C1 segment of cervical spinal cord (tissue), 14 donors: ENCODE results near the gene COPG2.
"Not testable (repeated sequence)": the region's sequence is repeated elsewhere in the genome, so short reads cannot be mapped to it uniquely, and the experiment has no call there.

Experiments
- DNase-seq, 14 donors: peaks; one replicate each; lab custom pipeline; 2025; lab: John Stamatoyannopoulos, UW

The COPG2 gene

GRCh38 chr7:130650611-130651120, 17.9 kb downstream of the COPG2 start:
- peak in 2 of 14 donors; percentile 8 to 92 for DNase-seq

DNA sequence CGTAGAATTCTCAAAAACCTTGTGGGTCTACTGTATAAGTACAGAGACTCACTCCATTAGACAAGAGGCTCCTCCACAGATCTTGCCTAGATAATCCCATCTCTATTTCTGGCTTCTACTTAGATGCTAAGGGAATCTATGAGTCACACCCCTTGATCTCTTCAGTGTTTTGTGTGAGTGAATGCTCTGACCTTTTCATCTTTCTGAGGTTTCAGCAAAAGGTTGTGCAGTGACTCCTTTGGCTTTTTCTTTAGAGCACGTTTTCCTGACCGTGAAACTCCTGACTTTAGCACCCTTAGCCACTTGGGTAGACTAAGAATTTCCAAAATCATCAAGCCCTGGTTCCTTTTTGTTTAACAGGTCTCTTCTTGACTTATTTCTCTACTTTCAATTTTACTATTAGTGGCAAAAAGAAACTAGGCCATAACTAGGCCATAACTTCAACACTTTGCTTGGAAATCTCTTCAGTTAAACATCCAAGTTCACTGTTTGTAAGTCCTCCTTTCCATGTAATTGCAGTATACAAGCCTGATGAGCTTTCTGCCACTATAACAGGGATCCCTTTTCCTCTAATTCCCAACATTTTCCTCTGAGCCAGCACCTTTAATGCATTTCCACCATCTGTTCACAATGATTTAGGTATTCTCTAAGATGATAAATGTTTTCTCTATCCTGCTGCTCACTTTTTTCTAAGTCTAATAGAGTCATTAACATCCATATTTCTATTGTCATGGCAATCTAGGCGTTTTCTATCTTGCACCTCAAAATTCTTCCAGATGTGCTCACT, 19.4 kb downstream of the COPG2 start:
- DNase-seq = peak in 1 of 14 donors; percentile 49

DNA sequence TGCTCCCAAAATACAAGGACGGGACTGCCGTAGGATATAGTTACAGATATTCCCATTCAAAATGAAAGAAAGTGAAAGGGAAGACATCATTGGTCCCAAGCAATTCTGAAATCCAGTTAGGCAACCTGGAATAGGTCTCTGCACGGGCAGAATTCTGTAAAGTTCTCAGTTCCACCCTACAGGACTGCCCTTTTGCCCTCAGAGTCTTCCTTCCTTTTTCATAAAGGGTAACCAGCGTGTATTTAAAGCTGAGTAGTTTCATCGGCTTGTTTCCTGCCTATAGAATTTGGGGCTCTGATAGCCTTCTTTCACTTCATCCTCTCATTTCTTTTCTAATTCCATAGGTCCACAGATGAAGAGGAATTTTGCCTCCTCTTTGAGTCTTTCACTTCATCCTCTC, 20.0 kb downstream of the COPG2 start:
- no peak for DNase-seq

- DNase-seq = no peak
Observed at GRCh38 chr7:130642383-130642782, 26.2 kb downstream of the COPG2 start.

DNA sequence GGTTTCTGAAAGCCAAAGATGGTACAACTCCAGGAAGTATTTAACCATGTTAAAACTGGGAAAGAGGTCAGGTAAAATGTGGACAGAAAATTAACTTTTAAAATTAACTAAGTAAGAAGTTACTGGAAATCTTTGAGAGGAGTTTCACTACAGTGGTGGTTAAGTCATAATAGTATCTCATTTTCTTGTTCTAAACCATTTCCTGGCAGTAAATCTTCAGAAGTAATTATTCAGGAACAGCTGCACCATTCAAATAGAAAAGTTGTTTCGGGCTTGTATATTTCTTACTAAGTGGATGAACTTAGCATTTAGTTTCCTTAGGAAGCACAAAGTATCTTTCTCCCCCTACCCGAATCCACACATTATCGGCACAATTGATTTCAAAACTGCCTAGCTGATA, 27.1 kb downstream of the COPG2 start:
- DNase-seq = no peak

DNA sequence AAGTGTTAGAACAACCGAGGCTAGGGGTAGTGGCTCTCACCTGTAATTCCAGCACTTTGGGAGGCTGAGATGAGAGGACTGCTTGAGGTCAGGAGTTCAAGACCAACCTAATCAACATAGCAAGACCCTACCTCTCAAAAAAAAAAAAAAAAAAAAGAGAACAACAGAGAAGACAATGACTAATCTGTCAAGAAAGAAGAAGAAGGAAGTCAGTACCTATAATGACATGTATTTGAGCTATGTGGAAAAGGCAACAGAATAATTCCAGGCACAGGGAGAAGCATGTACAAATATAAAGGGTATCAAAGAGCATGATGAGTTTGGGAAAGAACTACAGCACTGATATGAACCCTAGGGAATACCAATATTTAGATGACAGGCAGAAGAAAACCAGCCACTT, 27.5 kb downstream of the COPG2 start:
- no peak for DNase-seq

GRCh38 chr7:130639388-130639787, 29.2 kb downstream of the COPG2 start:
- DNase-seq = no peak

DNA sequence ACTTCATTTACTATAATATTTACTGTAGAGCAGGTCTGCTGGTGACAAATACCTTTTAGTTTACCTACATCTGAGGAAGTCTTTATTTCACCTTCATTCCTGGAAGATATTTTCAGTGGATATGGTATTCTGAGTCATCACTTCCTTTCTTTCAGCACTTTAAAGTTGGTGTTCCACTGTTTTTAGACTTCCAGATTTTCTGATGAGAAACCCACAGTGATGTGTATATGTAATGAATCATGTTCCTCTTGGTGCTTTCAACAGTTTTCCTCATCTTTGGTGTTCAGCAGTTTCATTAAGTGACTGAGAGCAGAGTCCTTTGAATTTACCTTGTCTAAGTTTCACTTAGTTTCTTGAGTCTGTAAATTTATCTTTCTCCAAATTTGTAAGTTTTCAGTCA, 36.4 kb downstream of the COPG2 start:
- DNase-seq = no peak

DNA sequence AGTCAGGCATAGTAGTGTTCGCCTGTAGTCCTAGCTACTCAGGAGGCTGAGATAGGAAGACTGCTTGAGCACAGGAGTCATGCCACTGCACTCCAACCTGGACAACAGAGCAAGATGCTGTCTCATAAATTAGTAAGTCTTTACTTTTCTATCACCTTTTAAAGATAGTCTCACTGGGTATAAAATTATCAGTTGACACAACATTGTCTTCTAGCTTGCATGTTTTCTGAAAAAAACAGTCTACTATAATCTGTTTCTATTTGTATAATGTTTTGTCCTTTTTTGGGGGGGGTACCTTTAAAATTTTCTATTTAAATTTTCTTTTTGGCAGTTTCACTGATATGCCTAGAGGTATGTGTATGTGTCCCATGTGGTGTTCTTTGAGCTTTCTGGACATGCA, 39.6 kb downstream of the COPG2 start:
- no peak for DNase-seq

DNA sequence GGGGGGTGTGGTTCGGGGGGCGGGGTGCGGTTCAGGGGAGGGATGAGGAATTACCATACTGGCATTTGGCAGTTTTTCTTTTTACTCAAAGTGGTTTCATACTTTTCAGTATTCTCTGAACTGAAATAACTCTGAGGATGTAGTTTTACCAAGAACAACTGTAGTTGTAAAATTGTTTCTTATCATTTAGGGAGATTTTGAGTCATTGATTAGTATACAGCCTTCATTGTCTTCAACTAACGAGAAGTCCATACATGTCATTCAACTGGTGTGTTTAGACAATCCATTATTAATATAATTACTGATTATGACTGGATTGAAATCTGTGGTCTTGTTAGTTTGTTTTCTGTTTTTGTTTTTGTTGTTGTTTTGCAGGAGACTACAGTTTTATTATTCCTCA, 40.8 kb downstream of the COPG2 start:
- DNase-seq = no peak

GRCh38 chr7:130622866-130623265, 45.7 kb downstream of the COPG2 start:
- DNase-seq = no peak

DNA sequence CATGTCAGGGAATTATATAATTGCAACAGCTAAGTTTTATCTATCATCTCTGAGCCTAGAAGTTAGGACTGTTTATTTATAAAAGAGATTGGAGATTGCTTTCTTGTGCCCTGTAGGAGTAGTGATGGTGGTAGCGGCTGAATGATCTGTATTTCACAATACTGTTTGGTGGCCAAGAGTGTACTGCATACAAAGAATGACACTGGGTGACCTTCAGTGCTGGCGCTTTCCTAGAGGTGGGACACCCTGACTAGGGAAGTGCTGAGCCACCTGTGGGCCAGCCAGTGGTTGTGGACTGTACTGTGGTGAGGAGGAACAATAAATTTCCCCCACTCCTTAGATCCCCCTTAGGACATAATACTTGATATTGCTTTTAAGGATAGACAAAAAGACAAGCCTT, 53.0 kb downstream of the COPG2 start:
- DNase-seq = no peak

- DNase-seq = no peak
Observed at GRCh38 chr7:130614449-130614848, 54.1 kb downstream of the COPG2 start.

DNA sequence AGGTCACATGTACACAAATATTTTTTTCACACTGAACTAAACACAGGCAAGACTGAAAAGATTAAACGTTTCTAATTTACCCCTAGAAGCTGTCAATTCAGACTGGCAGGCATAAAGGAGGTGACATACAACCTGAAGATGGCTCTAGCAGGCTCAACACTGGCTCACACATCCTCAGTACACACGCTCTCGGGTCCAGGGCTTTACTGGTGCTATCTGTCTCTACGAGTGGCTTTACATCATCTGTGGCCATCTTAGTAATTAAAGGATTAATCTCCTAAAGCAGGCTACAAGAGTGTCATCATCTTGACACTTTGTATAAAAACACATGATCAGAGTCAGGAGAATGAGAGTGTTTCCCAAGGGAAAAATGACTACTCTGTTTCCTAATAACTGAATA, 57.3 kb downstream of the COPG2 start:
- no peak for DNase-seq

- DNase-seq = not testable (repeated sequence)
Observed at GRCh38 chr7:130607066-130607465, 61.5 kb downstream of the COPG2 start.

GRCh38 chr7:130606161-130606560, 62.4 kb downstream of the COPG2 start:
- no peak for DNase-seq

DNA sequence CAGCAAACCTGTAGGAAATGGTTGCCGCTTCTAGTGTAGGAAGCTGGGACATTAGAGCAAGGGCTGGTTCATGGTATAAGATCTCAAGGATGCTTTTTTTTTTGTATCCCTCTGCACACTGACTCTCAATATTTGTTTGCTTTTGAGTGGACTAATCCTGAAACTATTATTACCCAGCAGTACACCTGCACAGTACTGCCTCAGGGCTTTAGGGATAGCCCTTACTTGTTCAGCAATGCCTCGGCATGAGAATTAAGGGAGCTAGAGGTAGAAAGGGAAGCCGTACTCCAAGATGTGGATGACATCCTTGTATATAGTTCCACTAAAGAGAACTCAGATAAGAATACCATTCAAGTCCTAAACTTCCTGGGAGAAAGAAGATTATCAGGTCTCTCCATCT, 70.5 kb downstream of the COPG2 start:
- DNase-seq = no peak

DNA sequence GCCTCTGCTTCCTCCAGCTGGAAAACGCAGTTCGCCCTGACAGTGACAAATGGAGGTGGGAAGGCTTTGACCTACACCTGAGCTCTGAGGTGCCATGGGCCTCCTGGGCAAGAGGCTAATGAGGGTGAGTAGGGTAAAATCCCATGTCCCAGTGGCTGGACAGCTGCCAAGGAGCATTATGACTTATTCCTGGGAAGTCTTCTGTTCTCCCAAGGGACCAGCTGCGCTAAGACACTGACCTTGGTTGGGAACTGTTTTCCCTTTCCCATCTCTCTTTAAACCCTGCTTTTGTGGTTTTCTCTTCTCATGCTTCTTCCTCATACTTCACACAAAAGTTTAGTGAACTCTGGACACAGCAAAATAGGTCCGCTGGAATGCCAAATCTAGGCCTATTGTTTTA, 72.6 kb downstream of the COPG2 start:
- no peak for DNase-seq

- DNase-seq = no peak
Observed at GRCh38 chr7:130593033-130593432, 75.5 kb downstream of the COPG2 start.

DNA sequence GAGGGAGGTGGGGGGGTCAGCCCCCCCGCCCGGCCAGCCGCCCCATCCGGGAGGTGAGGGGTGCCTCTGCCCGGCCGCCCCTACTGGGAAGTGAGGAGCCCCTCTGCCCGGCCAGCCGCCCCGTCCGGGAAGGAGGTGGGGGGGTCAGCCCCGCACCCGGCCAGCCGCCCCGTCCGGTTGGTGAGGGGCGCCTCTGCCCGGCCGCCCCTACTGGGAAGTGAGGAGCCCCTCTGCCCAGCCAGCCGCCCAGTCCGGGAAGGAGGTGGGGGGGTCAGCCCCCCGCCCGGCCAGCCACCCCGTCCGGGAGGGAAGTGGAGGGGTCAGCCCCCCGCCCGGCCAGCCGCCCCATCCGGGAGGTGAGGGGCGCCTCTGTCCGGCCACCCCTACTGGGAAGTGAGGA, 77.1 kb downstream of the COPG2 start:
- not testable (repeated sequence) for DNase-seq

GRCh38 chr7:130585932-130586331, 82.6 kb downstream of the COPG2 start:
- DNase-seq = not testable (repeated sequence)

DNA sequence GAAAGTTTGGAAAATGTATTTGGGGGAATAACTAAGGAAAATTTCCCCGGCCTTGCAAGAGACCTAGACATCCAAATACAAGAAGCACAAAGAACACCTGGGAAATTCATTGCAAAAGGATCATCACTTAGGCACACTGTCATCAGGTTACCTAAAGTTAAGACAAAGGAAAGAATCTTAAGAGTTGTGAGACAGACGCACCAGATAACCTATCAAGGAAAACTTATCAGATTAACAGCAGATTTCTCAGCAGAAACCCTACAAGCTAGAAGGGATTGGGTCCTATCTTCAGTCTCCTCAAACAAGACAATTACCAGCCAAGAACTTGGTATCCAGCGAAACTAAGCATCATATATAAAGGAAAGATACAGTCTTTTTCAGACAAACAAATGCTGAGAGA, 93.4 kb downstream of the COPG2 start:
- DNase-seq = not testable (repeated sequence)

DNA sequence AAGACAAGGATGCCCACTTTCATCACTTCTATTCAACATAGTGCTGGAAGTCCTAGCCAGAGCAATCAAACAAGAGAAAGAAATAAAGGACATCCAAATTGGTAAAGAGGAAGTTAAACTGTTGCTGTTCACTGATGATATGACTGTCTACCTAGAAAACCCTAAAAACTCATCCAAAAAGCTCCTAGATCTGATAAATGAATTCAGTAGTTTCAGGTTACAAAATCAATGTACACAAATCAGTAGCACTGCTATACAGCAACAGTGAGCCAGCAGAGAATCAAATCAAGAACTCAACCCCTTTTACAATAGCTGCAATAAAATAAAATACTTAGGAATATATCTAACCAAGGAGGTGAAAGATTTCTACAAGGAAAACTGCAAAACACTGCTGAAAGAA, 98.4 kb downstream of the COPG2 start:
- not testable (repeated sequence) for DNase-seq

DNA sequence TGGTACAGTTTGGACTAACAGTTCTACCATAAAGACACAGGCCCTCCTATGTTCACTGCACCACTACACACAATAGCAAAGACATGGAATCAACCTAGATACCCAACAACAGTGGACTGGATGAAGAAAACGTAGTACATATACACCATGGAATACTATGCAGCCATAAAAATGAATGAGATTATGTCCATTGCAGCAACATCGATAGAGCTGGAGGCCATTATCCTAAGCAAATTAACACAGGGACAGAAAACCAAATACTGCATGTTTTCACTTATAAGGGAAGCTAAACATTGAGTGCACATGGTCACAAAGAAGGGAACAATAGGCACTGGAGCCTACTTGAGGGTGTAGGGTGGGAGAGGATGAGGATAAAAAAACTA, 101.7 kb downstream of the COPG2 start:
- no peak for DNase-seq
